GM12865 (cell line): ENCODE data around the gene TOMM7.
"Not testable (repeated sequence)": the region's sequence is repeated elsewhere in the genome, so short reads cannot be mapped to it uniquely, and the experiment has no call there.

Experiments used
- DNase-seq: peaks from one replicate; pipeline ENCODE4 v3.0.0; 2010; ENCODE audit warnings: low read depth
- H3K4me3 ChIP-seq: 2 replicates; pipeline ENCODE4 v1.5.1; 2011; ENCODE audit warnings: mild to moderate bottlenecking, low read depth, low read length, control low read depth
- TF ChIP-seq, protein P1 (sequence below): IDR thresholded peaks from 2 replicates; pipeline ENCODE4 v1.5.1; 2011; ENCODE audit warnings: low read length, control low read depth, low read depth, inconsistent platforms; ENCODE audit not compliant: insufficient read depth; ENCODE audit errors: missing control alignments

The TOMM7 gene

DNA sequence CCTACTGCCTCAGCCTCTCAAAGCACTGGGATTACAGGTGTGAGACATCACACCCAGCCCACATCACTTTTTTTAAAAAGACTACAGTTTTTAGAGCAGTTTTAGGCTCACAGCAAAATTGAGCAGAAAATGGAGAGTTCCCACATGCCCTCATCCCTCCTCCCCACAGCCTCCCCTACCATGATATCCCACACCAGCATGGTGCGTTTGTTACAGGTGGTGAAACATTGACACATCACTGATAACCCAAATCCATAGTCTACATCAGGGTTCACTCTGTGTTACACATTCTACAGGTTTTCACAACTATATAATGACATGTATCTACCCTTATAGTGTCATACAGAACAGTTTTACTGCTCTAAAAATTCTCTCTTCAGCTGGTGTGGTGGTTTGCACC lies 24.3 kb upstream of the TOMM7 start:
- DNase-seq: no peak
- TF ChIP-seq, protein P1, sequence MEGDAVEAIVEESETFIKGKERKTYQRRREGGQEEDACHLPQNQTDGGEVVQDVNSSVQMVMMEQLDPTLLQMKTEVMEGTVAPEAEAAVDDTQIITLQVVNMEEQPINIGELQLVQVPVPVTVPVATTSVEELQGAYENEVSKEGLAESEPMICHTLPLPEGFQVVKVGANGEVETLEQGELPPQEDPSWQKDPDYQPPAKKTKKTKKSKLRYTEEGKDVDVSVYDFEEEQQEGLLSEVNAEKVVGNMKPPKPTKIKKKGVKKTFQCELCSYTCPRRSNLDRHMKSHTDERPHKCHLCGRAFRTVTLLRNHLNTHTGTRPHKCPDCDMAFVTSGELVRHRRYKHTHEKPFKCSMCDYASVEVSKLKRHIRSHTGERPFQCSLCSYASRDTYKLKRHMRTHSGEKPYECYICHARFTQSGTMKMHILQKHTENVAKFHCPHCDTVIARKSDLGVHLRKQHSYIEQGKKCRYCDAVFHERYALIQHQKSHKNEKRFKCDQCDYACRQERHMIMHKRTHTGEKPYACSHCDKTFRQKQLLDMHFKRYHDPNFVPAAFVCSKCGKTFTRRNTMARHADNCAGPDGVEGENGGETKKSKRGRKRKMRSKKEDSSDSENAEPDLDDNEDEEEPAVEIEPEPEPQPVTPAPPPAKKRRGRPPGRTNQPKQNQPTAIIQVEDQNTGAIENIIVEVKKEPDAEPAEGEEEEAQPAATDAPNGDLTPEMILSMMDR: no peak
- no peak overlapping the region for H3K4me3 ChIP-seq

DNA sequence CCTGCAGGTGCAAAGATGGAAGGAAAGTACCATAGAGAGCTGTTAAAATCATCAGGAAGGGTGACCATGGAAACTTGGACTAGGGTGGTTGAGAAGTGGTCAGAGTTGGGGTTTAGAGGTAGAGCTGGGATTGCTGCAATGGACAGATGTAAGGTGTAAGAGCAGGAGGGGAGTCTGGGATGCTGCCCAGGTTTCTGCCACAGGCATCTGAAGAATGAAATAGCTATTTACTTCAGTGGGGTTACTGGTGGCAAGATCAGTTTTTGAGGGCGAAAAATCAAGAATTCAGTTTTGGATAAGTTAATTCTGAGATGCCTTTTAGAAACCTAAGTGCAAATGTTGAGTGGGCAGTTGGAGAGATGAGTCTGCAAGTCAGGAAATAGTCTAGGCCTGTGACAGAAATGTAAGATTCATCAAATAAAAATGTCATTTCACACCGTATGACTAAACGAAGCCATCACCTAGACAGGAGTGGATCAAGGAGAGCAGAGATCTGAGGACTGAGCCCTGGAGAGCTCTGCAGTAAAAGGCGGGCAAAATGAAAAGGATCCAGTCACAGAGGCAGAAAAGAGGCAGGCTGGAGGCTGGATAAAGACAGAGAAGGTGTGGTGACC lies 22.7 kb upstream of the TOMM7 start:
- TF ChIP-seq, protein P1: no peak

DNA sequence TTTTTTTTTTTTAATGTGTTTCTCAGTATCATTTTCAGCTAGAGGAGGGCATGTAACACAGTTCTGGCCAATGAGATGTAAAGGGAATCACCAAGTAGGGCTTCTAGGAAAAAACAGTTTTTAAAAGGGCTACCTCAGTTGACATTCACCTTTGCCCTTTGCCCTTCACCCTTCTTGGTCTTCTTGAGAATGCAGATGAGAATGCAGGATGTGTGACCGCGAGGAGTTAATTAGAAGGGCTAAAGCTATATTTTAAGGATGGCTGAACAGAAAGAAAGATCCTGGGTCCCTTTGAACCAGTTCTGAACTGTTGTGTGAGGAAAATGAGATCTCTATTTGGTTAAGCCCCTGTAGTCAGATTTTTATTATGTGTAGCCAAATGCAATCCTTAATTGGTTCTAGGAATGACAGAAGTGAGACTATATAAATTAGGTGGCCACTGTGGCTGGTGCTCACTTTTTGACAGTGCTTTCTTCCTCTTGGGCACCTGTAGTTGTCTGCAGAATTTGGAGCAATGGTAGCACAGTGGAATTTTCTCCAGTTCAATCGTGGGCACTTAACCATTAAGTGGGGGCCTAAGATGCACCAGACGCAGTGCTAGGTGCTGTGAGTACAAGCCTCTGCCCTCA lies 21.1 kb upstream of the TOMM7 start:
- DNase-seq: no peak
- TF ChIP-seq, protein P1: no peak

More for the DNA sequence above, 22.7 kb upstream of the TOMM7 start:
- no peak overlapping the region for H3K4me3 ChIP-seq
- DNase-seq: no peak

DNA sequence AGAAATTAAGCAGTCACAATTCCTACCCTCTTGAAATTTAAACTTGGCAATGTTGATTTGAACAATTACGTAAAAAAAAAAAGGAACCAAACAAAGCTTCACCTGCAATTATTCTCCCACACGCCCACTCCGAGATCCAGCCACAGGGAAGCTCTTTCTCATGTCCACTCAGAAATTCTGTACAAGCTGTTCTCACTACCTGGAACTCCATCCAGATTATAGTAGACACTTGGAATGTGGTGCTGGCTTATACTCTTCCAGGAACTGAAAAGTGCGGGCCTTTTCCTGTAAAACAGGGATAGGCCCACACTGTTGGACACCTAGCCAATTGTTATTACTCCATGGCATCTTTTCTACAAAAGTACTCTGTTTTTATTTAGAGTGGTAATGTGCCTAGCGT lies 20.3 kb upstream of the TOMM7 start:
- no peak overlapping the region for H3K4me3 ChIP-seq
- no peak for DNase-seq
- TF ChIP-seq, protein P1: no peak

More for the DNA sequence above, 21.1 kb upstream of the TOMM7 start:
- no peak overlapping the region for H3K4me3 ChIP-seq

DNA sequence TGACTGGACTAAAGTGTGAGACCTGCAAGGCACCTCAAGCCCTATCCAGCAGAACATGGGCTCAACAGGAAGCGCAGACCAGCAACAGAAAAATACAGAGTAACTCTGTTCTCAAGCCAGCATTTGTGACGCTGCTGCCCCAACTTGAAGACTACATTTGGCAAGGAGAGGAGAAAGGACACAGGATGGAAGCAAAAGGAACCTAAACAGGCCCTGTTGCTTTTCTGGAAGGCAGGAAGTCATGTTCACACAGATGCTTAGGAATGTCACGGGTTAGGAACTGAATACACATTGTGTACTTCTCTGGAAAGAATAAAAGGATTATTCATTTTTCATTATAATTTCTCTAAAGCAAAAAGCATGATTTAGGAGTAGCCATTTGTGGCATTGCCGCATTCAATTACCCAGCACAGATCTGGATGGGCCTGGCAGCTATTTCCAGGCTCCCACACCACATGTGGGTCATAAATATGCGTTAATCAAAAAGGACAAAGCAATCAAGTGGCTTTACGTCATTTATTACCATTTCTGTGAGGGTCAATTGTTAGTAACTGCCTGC lies 19.8 kb upstream of the TOMM7 start:
- H3K4me3 ChIP-seq: no peak overlapping the region
- no peak for DNase-seq
- TF ChIP-seq, protein P1: no peak

DNA sequence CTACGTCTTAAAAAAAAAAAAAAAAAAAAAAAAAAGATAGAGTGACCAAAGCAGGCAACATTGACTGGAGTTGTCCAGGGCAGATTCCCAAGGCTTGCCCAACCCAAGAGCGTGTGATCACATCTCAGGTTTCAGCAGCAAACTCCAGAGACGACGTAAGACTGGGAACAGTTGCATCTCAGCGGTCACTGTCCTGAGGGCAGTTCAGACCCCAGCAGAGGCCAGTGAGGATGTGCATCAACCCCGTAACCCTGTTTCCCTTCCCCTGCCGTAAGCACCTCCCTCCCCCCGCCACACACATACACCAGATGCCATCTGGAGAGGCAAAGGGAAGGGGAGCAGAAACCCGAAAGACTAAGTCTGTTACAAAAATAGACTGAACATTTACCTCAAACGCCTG lies 19.3 kb upstream of the TOMM7 start:
- TF ChIP-seq, protein P1: no peak
- no peak overlapping the region for H3K4me3 ChIP-seq
- DNase-seq: no peak

DNA sequence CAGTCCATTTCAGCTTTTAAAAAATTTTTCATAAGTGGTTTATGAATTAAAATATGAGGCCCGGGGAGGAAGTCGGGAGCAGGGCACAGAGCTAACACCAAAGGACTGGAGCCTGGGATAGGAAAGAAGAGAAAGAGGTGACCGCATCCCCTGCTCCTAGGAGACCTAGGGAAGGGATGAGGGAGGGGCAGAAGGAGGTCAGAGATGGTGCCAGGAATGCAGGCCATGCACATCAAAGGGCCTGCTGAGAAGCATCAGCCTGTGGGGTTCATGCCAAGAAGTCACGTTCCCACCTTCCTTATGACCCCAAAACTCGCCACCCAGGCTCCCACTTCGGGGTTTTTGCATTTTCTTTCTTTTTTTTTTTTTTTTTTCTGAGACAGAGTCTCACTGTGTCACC lies 14.7 kb upstream of the TOMM7 start:
- no peak for DNase-seq
- no peak overlapping the region for H3K4me3 ChIP-seq
- TF ChIP-seq, protein P1: no peak

DNA sequence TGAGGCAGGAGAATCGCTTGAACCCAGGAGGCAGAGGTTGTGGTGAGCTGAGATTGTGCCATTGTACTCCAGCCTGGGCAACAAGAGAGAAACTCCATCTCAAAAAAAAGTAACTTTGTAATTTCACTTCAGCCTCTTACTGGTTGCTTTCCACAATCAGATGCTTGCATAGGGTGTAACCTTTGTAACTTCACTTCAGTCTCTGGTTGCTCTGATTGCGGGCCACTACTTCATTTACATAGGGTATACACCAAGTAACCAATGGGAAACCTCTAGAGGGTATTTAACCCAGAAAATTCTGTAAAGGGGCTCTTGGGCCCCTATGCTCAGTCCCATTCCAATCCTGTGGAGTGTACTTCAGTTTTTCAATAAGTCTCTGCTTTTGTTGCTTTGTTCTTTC lies 13.9 kb upstream of the TOMM7 start:
- not testable (repeated sequence) for DNase-seq

More for the DNA sequence above, 13.9 kb upstream of the TOMM7 start:
- H3K4me3 ChIP-seq: not testable (repeated sequence)
